GM18867 (cell line): Measurements from ENCODE around the gene TNNC2.
A peak's percentile ranks its signal among the peaks of the same experiment; 100 is the strongest.
"Not testable (repeated sequence)": the region's sequence is repeated elsewhere in the genome, so short reads cannot be mapped to it uniquely, and the experiment has no call there.

Experiments used
- ATAC-seq: cut with Tn5 transposase; IDR thresholded peaks from one replicate; pipeline ENCODE4 v1.9.1; 2021; ENCODE audit warnings: mild to moderate bottlenecking, moderate library complexity; ENCODE audit not compliant: unreplicated experiment

Gene TNNC2

DNA sequence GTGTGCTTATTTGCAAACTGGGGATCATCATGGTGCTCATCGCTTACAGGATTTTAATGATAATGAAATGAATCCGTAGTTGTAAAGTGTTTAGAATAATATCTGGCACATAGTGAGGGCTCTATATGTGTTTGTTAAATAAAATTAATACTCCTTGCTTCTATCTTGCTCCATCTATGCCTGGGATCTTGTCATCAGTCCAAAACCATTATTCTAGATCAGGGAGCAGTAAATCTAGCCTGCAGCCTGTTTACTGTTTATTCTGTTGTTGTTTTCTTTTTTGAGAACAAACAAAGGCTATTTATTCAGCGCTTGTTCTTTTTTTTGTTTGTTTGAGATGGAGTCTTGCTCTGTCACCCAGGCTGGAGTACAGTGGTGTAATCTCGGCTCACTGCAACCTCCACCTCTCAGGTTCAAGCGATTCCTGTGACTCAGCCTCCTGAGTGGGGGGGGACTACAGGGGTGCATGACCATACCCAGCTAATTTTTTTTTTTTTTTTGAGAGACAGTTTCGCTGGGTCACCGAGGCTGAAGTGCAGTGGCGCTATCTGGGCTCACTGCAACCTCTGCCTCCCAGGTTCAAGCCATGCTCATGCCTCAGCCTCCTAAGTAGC, 22.0 kb upstream of the TNNC2 start:
- ATAC-seq: no peak

- ATAC-seq: no peak
These were observed 21.3 kb upstream of the TNNC2 start for GRCh38 chr20:45848421-45848820.

- ATAC-seq: no peak
These were observed 18.3 kb upstream of the TNNC2 start for GRCh38 chr20:45845452-45845851.

DNA sequence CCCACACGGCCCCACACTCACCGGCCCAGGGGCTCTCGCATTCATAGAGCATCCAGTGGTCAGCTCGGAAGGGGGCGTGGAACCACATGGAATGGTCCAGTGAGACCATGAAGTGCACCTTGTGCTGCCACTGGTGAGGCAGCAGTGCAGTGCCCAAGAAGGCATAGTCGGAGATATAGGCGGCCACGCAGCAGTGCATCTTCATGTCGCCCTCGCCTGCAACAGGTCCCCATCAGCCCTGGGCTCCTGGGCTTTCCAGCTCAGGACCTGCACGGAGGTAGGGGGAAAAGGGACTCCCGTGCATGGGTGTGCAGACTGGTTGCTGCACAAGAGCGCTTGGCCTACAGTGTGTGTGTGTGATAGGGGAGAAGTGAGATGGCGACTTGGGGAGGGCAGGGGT, 16.4 kb upstream of the TNNC2 start:
- no peak for ATAC-seq

GRCh38 chr20:45842169-45842812, 15.2 kb upstream of the TNNC2 start:
- ATAC-seq: peak; percentile 71

DNA sequence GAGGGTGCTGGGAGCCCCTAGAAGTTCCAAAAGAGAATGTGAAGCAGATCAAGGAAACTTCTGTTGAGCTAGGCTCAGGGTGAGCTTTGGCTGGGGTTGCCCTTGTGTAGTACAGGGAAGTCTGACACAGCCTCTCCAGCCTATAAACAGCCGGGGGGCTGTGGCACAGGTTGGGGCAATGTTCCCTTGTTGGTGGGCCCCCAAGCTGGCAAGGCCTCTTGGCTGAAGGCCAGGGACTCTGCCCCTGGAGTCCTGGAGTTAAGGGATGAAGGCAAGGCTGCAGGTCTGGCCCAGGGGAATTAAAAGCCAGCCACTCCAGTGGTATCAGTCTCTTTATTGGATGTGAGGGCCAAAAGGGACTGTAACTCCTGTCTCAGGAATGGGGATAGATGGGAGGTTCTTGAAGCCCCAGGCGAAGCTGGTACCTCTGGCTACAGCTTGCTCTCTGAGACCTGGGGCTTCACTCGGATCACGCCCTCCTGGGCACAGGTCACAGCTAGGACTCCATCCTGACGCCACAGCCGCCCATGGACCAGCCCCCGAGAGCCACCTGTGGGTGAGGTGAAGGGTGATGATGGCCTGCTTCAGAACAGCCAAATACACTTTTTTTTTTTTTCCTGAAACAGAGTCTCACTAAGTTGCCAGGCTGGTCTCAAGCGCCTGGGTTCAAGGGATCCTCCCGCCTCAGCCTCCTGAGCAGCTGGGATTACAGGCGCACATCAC, 14.5 kb upstream of the TNNC2 start:
- ATAC-seq: no peak

GRCh38 chr20:45840700-45841198, 13.6 kb upstream of the TNNC2 start:
- no peak for ATAC-seq

DNA sequence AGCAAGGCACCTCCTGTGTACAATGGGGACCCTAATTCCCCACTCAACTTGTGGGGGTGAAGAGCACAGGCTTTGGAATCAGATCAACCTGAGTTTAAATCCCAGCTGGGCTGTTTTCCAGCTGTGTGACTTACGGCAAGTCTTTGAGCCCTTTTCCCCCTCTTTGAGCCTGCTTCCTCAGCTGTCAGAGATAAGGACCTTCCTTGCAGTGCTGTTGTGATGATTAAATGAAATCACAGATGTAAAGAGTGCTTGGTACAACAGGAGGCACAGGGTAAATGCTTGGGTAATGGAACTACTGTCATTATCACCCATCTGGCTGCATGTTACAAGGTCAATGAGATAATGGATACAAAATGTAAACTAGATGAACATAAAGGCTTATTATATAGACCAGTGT, 9.7 kb upstream of the TNNC2 start:
- ATAC-seq: no peak

DNA sequence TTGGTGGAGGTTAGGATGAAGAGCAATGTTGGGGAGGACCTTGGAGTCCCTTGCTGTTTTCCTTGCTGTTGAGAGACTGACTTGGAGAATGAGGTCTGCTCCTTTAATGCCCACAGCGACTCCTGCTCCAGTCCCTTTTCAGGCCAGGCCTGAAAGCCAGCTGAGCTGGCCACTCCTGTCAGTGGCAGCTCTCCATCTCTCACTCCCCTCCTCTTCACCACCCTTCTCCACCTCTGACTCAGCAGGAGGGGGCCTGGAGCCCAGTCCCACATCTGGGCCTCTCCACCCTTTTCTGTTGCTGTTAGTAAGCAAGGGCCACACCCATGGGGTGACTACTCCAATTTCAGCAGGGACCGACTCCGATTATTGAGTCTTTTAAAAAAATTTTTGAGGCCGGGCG, 8.7 kb upstream of the TNNC2 start:
- ATAC-seq: no peak

- no peak for ATAC-seq
These were observed 8.2 kb upstream of the TNNC2 start for GRCh38 chr20:45835329-45835765.

- ATAC-seq: no peak
These were observed 7.7 kb upstream of the TNNC2 start for GRCh38 chr20:45834797-45835161.

DNA sequence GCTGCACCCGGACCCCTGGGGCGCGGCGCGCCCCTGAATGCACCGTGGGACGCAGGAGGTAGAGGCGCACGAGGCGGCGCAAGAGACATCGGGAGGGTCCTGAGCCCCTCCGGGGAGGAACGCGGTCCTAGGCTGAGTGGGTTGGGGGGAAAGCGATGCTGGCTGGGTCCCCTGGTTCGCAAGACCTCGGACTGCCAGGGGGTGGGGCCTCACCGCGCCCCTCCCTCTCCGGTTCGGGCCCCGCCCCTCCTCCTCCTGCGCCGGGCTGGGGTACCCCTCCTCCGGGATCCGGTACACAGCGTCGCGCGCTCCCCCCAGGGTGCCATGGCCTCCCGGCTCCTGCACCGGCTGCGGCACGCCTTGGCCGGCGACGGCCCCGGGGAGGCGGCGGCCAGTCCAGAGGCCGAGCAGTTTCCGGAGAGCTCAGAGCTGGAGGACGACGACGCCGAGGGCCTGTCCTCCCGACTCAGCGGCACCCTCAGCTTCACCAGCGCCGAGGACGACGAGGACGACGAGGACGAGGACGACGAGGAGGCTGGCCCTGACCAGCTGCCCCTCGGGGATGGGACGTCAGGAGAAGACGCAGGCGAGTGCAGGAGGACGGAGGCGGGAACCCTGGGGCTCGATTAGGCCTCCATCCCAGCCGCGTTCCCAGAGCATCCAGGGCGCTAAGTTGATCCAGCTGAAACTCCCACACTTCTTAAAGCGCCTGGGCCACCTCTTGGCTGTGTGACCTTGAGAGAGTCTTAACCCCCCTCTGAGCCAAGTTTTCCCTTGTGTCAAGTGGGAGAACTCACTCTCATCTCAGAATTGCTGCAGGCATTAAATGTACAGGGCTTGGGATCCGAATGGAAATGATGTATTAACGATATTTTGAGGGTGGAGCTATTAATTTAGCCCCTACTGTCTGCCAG, 7.0 kb upstream of the TNNC2 start:
- peak; percentile 51 for ATAC-seq

DNA sequence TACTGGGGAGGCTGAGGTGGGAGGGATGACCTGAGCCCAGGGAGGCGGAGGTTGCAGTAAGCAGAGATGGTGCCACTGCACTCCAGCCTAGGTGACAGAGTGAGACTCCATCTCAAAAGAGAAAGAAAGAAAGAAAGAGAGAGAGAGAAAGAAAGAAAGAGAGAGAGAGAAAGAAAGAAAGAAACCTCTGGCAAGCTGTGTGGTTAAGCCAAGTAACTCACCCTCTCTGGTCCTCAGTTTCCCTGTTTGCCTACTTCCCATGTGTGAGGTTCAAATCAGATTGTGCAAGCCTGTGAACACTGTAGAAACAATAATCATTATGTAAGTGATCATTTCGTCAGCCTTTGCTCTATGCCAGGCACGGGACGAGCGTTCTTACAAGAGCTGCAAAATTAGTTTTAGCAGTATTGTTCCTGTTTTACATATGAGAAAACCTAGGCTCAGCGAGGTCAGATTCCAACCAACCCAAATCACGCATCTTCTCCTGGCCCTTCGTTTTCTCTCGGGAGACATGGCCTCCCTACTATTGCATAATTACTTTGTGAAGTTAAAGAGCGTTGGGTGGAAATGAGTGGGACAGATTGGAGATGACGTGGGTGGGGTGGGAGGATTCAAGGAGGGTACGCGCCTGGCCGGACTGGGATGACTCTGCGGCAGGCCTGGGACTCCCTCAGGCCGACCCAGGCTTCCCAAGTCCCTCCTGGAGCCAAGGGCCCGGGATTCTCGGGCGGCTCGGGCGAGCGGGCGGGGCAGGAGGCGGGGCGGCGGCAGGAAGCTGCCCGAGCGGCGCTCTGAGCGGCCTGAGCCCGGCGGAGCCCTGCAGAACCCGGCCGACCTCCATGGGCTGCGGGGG, 6.1 kb upstream of the TNNC2 start, which contains the start of gene SNX21:
Gene SNX21 (plus strand): TSS at position 770 of the 853 bp plus-strand sequence. CDS start 121 bp downstream, outside the sequence.
- ATAC-seq: peak; percentile 47

GRCh38 chr20:45832619-45833018, 5.5 kb upstream of the TNNC2 start:
- ATAC-seq: no peak

DNA sequence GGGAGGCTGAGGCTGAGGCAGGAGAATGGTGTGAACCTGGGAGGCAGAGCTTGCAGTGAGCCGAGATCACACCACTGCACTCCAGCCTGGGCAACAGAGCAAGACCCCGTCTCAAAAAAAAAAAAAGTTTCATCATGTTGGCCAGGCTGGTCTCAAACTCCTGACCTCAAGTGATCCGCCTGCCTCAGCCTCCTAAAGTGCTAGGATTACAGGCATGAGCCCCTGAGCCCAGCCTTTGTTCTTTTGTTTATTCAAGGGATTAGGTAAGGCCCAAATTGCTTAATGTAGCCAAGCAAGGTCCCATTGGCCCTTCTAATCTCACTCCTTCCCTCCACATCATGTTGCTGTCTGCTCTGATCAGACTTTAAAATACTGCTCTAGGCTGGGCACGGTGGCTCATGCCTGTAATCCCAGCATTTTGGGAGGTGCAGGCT, 2.6 kb upstream of the TNNC2 start:
- not testable (repeated sequence) for ATAC-seq

DNA sequence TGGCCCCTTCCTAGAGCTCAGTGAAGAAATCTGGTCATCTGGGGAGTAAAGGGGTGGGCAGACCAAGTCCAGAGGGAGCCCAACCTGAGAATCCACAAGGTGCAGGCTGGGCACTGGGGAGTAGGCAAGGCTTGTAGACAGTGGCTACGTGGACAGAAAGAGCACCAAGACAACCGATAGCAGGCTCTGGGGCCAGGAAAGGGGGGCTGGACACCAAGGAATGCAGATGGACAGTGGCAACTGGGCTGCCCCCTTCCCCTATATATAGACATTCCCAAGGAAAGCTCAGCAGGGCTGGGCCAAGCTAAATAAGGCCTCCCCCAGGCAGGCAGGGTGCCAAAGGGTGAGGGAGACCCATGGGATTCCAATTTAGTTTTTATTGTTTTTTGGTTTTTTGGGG, 1.5 kb upstream of the TNNC2 start:
- no peak for ATAC-seq

GRCh38 chr20:45827712-45828111, 600 bp upstream of the TNNC2 start:
- no peak for ATAC-seq

GRCh38 chr20:45826381-45827019, 612 bp downstream of the TNNC2 start:
- no peak for ATAC-seq
